Stimulated activated CD8-positive, alpha-beta memory T cell treated with anti-CD3 and anti-CD28 coated beads, Interleukin-15, amount 100 ng/mL, for 4 hours (primary cell): ENCODE measurements around the gene CFAP65.

Experiments
- DNase-seq, 2 donors: peaks; one replicate each; pipeline ENCODE4 v3.0.0-alpha.2; 2020; ENCODE audit warnings: low read depth in 2 of 2

Gene CFAP65

DNA sequence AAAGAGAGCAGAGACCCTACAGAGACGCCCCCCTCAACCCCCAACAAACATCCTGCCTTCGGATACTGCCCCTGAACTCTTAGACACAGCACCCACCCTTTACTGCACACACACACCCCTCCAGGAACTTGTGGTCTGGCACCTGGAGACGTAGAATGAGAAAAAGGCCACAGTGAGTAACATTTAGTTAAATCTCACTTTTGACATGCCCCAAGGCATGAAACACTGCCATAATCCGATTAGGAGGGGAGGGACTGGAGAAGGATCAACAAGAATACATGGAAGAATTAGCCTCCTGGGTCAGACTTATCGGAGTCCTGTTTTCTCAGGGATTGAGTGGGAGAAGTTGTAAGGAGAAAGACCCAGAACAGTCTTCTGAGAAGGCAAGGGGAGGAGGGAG lies 77.7 kb downstream of the CFAP65 start:
- DNase-seq: no peak

DNA sequence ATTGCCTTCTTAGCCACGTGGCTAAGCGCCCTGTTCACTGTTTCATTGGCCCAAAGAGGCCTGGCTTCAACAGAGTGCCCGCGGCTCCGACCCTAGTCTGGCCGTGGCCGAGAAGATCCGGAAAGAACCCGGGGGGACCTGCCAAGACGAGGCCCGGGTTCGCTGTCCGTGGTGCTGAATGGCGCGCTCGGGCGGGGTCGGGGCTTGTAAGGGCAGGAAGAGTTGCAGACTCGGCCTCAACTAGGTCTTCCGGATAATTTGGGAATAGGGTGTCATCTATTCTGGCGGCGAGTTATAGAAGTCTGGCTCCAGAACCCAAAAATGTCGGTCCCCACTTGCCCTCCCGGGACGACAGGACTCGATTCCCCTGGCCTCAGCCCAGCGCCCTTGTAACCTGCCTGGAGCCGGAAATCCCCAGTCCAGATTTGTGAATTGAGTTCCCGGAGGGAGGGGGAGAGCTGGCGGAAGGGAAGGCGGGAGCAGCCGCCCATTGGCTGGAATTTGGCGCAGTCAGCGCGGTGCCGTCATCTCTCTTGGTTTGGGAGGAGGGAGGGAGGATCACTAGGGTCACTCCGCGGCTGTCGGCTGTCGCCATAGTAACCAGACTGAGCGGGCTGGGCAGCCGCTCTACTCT lies 78.3 kb downstream of the CFAP65 start:
- DNase-seq: no peak

DNA sequence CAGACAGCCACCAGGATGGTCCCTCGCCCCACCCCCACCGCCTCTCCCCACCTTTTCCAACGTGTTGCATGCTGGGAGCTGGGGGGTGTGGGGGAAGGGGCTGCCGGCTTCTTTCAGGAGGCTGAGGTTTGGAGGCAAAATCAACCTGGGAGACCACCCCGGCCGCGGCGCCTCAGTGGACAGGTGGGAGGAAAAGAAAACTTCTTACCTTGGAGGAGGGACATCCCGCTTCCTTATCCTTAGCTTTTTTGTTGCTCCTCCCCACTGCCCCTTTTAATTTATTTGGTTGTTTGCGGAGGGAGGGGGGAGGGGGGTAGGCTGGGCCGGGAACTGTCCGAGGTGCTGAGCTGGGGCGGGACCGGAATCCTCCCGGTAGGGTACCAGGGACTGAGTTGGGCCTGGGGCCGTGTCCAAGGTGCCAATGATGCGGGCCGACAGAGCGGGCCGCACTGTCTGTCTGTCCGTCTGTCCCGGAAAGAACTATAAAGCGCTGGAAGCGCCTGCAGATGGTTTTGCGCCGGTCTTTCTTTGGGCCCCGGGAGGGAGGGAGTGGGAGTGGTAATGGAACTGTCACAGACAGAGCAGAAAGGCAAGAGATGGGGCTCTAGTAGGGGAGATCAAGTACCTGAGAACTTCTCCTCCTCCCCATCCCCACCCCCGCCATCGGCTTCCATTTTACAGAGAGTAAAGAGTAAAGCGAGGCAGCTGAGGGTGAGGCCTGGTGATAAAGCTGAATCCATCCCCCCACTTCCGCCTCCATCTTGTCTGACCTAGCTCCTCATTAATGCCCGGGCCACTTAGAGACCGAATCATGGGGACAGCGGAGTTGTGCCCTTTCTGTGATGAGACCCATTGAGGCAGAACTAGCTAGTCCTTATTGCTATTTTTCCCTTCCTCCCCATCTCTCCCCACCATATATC lies 79.4 kb downstream of the CFAP65 start:
- no peak for DNase-seq

GRCh38 chr2:218961229-218961628 lies 80.1 kb downstream of the CFAP65 start:
- DNase-seq: no peak

GRCh38 chr2:218960309-218961165 lies 80.8 kb downstream of the CFAP65 start:
- no peak for DNase-seq

- DNase-seq: no peak
These were observed 81.5 kb downstream of the CFAP65 start for GRCh38 chr2:218959761-218960308.

DNA sequence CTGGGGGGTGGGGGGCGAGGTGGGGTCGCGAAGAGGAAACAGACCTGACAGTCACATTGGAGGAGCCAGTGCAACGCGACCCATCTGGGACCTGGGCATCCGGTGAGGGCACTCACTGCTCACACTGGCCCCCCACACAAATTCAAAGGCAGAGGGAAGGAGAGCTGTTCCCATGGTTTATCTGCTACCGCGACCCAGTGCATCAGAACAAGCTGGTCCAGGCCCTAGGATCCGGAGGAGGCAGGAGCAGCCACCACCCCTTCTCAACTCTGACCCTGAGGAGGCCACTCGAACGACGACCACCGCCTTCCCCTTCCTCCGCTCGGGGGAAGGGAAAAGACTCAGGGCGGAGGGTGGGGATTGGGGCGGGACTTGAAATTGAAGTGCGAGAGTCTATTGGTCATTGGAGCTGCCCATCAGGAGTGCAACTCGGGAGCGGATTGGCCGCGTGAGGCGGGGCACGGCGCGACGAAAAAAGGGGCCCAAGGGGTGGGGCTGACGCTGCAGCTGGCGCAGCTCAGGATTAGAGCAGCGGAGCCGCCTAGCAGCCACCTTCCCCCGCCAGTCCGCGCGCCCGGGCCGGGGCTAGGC lies 82.1 kb downstream of the CFAP65 start, which contains the start of gene CDK5R2:
Gene CDK5R2, plus strand, starts transcription at position 526 of the 591 bp plus-strand sequence. CDS start 155 bp downstream, outside the sequence.
- peak in 1 of 2 donors; percentile 38 for DNase-seq

- DNase-seq: no peak
These were observed 83.0 kb downstream of the CFAP65 start for GRCh38 chr2:218958276-218958675.

DNA sequence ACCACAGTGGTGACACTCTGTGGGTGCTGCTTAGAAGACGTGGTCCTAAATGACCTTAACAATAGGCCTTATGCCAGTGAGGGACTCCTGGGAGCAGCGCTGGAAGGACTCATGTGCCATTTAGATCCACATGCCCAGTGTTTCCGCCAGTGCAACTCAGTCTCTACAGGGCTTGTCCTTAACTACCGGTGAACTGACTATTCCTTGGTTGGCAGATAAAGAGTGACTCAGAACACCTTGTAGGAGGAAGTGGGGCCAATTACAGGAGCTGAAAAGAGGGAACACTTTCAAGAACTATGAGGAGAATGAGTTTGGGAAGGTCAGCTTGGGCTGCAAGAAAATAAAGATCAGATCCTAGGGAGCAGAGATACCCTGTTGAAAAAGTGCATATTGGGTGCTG lies 83.6 kb downstream of the CFAP65 start:
- no peak for DNase-seq

GRCh38 chr2:218956039-218956438 lies 85.3 kb downstream of the CFAP65 start:
- no peak for DNase-seq

GRCh38 chr2:218954541-218955300 lies 86.6 kb downstream of the CFAP65 start:
- no peak for DNase-seq

DNA sequence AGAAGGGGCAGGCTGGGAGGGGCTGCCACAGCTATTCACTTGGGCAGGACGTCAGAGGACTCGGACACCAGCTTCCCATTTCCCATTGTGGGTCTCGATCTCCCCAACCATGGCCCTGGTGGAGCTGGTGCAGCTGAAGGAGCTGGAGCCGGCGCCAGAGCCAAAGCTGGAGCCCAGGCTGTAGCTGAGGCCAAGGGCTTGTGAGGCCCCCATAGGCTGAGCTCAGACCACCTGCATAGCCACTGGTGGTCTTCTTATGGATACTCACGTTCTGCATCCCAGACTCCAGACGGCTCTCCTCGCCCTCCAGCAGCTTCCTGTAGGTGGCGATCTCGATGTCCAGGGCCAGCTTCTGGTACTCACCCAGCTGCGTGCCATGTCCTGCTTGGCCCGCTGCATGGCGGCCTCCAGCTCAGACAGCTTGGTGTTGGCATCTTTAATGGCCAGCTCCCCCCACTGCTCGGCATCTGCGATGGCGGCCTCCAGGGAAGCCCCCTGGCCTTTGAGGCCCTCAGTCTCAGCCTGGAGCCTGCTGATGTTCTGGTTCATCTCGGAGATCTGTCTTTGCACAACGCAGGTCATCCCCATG lies 87.9 kb downstream of the CFAP65 start:
- DNase-seq: no peak
